Karpas-422 (cell line): ENCODE measurements around the gene PLSCR4. TPM values are rescaled to one million over a fixed set of nuclear protein-coding genes. Genes with fewer than 3 reads are reported as not detected.

Experiments
- DNase-seq: peaks from one replicate; pipeline ENCODE4 v3.0.0-alpha.2; 2015
- H2AFZ ChIP-seq: fragments of 200-600 bp; sonication (generic); 2 replicates; pipeline ENCODE4 v1.6.1; 2014; ENCODE audit warnings: antibody characterized with exemption, low read length, mixed read lengths
- H3K27ac ChIP-seq: fragments of 200-600 bp; sonication (generic); 2 replicates; pipeline ENCODE4 v1.5.1; 2014; ENCODE audit warnings: mild to moderate bottlenecking, low read length, moderate library complexity
- H3K27me3 ChIP-seq: fragments of 200-600 bp; sonication (generic); 2 replicates; pipeline ENCODE4 v1.6.1; 2014; ENCODE audit warnings: low read length, mixed read lengths
- H3K36me3 ChIP-seq: fragments of 200-600 bp; sonication (generic); 2 replicates; pipeline ENCODE4 v1.6.1; 2014; ENCODE audit warnings: low read length, mixed read lengths; ENCODE audit not compliant: insufficient read depth
- H3K4me1 ChIP-seq: fragments of 200-600 bp; sonication (generic); 2 replicates; pipeline ENCODE4 v1.6.1; 2014; ENCODE audit warnings: mild to moderate bottlenecking, low read length, mixed read lengths
- H3K4me2 ChIP-seq: fragments of 200-600 bp; sonication (generic); 2 replicates; pipeline ENCODE4 v1.6.1; 2014; ENCODE audit warnings: low read length, low read depth, mild to moderate bottlenecking; ENCODE audit not compliant: poor library complexity, severe bottlenecking
- H3K4me3 ChIP-seq: fragments of 200-600 bp; sonication (generic); 2 replicates; pipeline ENCODE4 v1.5.1; 2014; ENCODE audit warnings: mild to moderate bottlenecking, antibody characterized with exemption, low read length, mixed read lengths
- H3K79me2 ChIP-seq: fragments of 200-600 bp; sonication (generic); 2 replicates; pipeline ENCODE4 v1.6.1; 2014; ENCODE audit warnings: mild to moderate bottlenecking, low read length, mixed read lengths
- H3K9ac ChIP-seq: fragments of 200-600 bp; sonication (generic); 2 replicates; pipeline ENCODE4 v1.6.0; 2014; ENCODE audit warnings: low read length
- H3K9me2 ChIP-seq: fragments of 200-600 bp; sonication (generic), shearing (Covaris generic); replicated peaks from 2 replicates; pipeline ENCODE4 v1.6.0; 2014; ENCODE audit warnings: mild to moderate bottlenecking, low read length, moderate library complexity; ENCODE audit not compliant: insufficient read depth
- H3K9me3 ChIP-seq: fragments of 300-700, 200-600 bp; sonication (generic); 2 replicates; pipeline ENCODE4 v1.6.1; 2014; ENCODE audit warnings: low read length, mixed read lengths
- H4K20me1 ChIP-seq: fragments of 200-600 bp; sonication (generic); 2 replicates; pipeline ENCODE4 v1.6.1; 2014; ENCODE audit warnings: mild to moderate bottlenecking, antibody characterized with exemption, low read length, low read depth; ENCODE audit not compliant: insufficient read depth
- total RNA-seq: library from RNA; depleted of rRNA; stranded (reverse); fragments of >200 nt; shearing (Covaris generic); gene quantifications from 2 replicates; pipeline ENCODE4 v1.2.3, GENCODE V29; 2014; ENCODE audit warnings: low replicate concordance; rRNA removed

The PLSCR4 gene
- total RNA-seq, 1 experiment from 2014 or later: not detected

GRCh38 chr3:146152834-146153233 is 98.1 kb downstream of the PLSCR4 start:
- Histone ChIP-seq H3K4me1 (no peaks in the 10 kb centered on the region), H3K79me2 (no peaks in the 10 kb centered on the region), H2AFZ (no peak overlapping the region), H3K27me3 (no peaks in the 10 kb centered on the region), H3K9me3 (no peaks in the 10 kb centered on the region), H3K9me2 (no peaks in the 10 kb centered on the region), H4K20me1 (no peaks in the 10 kb centered on the region), H3K4me2 (no peak overlapping the region), H3K9ac (no peak overlapping the region), H3K27ac (no peak overlapping the region), H3K4me3 (no peak overlapping the region), H3K36me3 (no peaks in the 10 kb centered on the region)
- DNase-seq: no peak

DNA sequence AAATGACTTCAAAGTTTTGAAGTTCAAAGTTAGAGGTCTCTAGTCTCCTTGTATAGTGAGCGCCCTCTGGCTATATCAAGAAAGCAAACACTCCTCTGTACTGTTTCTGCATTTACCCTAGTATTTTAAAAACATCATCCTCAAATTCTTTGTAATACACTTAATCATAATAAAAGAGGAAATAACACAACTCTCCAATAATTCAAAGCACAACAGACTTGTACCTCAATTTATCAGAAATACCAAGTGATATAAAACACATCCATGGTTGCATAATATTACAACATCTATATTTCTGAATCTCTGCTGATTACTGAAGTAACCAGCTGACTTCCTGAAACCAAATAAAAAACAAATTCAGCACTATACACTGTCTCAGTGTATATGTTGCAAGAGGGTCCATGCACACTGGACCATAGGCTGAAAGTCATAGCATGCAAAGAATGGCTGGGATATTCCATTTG is 102.4 kb downstream of the PLSCR4 start:
- H4K20me1 ChIP-seq: no peaks in the 10 kb centered on the region
- no peaks in the 10 kb centered on the region for H3K79me2 ChIP-seq
- H3K4me1 ChIP-seq: no peaks in the 10 kb centered on the region
- H3K36me3 ChIP-seq: no peaks in the 10 kb centered on the region
- H3K9me2 ChIP-seq: no peaks in the 10 kb centered on the region
- H3K27ac ChIP-seq: no peak overlapping the region
- no peak for DNase-seq
- H3K9ac ChIP-seq: no peak overlapping the region
- no peak overlapping the region for H2AFZ ChIP-seq
- no peak overlapping the region for H3K4me3 ChIP-seq
- no peak overlapping the region for H3K4me2 ChIP-seq
- H3K27me3 ChIP-seq: no peaks in the 10 kb centered on the region
- no peaks in the 10 kb centered on the region for H3K9me3 ChIP-seq

GRCh38 chr3:146145642-146146041 is 105.3 kb downstream of the PLSCR4 start:
- Histone ChIP-seq H3K4me3 (no peak overlapping the region), H2AFZ (no peak overlapping the region), H3K9me3 (no peaks in the 10 kb centered on the region), H3K79me2 (no peaks in the 10 kb centered on the region), H3K36me3 (no peaks in the 10 kb centered on the region), H3K4me1 (no peaks in the 10 kb centered on the region), H3K9ac (no peak overlapping the region), H4K20me1 (no peaks in the 10 kb centered on the region), H3K27me3 (no peaks in the 10 kb centered on the region), H3K9me2 (no peaks in the 10 kb centered on the region), H3K4me2 (no peak overlapping the region), H3K27ac (no peak overlapping the region)
- no peak for DNase-seq

DNA sequence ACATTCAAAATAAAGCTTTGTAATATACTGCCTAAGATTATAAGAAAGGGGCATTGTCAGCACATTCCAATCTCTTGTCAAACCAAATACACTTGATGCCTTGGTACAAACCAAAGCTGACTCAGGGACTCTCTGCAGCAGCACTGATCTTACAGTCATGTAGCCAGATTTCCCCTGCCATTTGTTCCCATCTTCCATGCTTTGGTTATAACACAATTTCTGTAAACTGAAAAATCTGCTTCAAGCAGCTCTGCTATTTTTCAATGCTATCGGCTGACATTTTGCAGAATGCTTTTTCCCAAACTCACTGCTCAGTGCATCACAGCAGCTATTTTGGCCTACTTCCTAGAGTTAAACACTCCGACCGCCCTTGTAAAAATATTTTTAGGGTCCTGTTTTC is 108.1 kb downstream of the PLSCR4 start:
- H3K4me2 ChIP-seq: no peak overlapping the region
- H3K27me3 ChIP-seq: no peaks in the 10 kb centered on the region
- DNase-seq: no peak
- no peaks in the 10 kb centered on the region for H3K9me3 ChIP-seq
- H3K36me3 ChIP-seq: no peaks in the 10 kb centered on the region
- no peak overlapping the region for H3K9ac ChIP-seq
- H3K79me2 ChIP-seq: no peaks in the 10 kb centered on the region
- no peaks in the 10 kb centered on the region for H3K4me1 ChIP-seq
- H4K20me1 ChIP-seq: no peaks in the 10 kb centered on the region
- H2AFZ ChIP-seq: no peak overlapping the region
- H3K9me2 ChIP-seq: no peaks in the 10 kb centered on the region
- H3K27ac ChIP-seq: no peak overlapping the region
- H3K4me3 ChIP-seq: no peak overlapping the region

Other genes starting within 250 kb of the PLSCR4 start
- gene PLOD2, start 89.9 kb downstream of the PLSCR4 start, total RNA-seq: not detected in 2 replicates
- gene PLSCR2, start 218.5 kb upstream of the PLSCR4 start, total RNA-seq: 1.0 TPM in 1 of 2 replicates, not detected in the other